ENCODE data around the gene RNF157. TPM values are rescaled to one million over a fixed set of nuclear protein-coding genes. Genes with fewer than 3 reads are reported as not detected.

RNF157 gene
- total and polyA plus RNA-seq, 10 of the 15 experiments (the other 5 are each of a cell fraction or from before 2014, with no cell fraction given), result 1.4 to 15.9 (median 9.6) TPM

GRCh38 chr17:76191896-76192295 is 48.4 kb downstream of the RNF157 start (continued):
- peak; percentile 53 to 80; a peak in 3 of 4 replicates for TF ChIP-seq EP300 (IDR thresholded peaks at IDR 0.05; ENCODE audit: borderline replicate concordance in 1 of 2, control insufficient read depth in 1 of 2, low read depth in 2 of 2, low read length in 2 of 2)
- no peak for TF ChIP-seq TCF12 (IDR thresholded peaks at IDR 0.05; ENCODE audit: low read depth, low read length)
- TF ChIP-seq IKZF2 (IDR thresholded peaks at IDR 0.05), result peak; percentile 75 to 78
- no peak for TF ChIP-seq PBX3 (IDR thresholded peaks at IDR 0.05; ENCODE audit: insufficient replicate concordance, low read depth, low read length)
- TF ChIP-seq ZBTB40 (IDR thresholded peaks at IDR 0.05; ENCODE audit: borderline replicate concordance), result no peak; the same call in 1 of the 2 replicates
- TF ChIP-seq NFIC (IDR thresholded peaks at IDR 0.05; ENCODE audit: low read depth, low read length), result peak; percentile 87
- TF ChIP-seq TBL1XR1 (IDR thresholded peaks at IDR 0.05; ENCODE audit: low read depth, low read length), result peak; percentile 55; the same call in 1 of the 2 replicates
- TF ChIP-seq GABPA (IDR thresholded peaks at IDR 0.05; ENCODE audit: low read depth), result peak; percentile 66; the same call in 1 of the 2 replicates
- TF ChIP-seq TCF7 (IDR thresholded peaks at IDR 0.05; ENCODE audit: borderline replicate concordance), result peak; percentile 79
- peak; percentile 29; the same call in 1 of the 2 replicates for TF ChIP-seq TAF1 (IDR thresholded peaks at IDR 0.05; ENCODE audit: borderline replicate concordance, low read depth, low read length)
- peak in 1 of 2 experiments; percentile 91; a peak in 2 of 4 replicates for TF ChIP-seq ETV6 (conservative IDR thresholded peaks at IDR 0.05 in 1 of 2, IDR thresholded peaks at IDR 0.05 in 1 of 2; ENCODE audit: borderline replicate concordance in 1 of 2, low read depth in 1 of 2)
- TF ChIP-seq, protein P1, sequence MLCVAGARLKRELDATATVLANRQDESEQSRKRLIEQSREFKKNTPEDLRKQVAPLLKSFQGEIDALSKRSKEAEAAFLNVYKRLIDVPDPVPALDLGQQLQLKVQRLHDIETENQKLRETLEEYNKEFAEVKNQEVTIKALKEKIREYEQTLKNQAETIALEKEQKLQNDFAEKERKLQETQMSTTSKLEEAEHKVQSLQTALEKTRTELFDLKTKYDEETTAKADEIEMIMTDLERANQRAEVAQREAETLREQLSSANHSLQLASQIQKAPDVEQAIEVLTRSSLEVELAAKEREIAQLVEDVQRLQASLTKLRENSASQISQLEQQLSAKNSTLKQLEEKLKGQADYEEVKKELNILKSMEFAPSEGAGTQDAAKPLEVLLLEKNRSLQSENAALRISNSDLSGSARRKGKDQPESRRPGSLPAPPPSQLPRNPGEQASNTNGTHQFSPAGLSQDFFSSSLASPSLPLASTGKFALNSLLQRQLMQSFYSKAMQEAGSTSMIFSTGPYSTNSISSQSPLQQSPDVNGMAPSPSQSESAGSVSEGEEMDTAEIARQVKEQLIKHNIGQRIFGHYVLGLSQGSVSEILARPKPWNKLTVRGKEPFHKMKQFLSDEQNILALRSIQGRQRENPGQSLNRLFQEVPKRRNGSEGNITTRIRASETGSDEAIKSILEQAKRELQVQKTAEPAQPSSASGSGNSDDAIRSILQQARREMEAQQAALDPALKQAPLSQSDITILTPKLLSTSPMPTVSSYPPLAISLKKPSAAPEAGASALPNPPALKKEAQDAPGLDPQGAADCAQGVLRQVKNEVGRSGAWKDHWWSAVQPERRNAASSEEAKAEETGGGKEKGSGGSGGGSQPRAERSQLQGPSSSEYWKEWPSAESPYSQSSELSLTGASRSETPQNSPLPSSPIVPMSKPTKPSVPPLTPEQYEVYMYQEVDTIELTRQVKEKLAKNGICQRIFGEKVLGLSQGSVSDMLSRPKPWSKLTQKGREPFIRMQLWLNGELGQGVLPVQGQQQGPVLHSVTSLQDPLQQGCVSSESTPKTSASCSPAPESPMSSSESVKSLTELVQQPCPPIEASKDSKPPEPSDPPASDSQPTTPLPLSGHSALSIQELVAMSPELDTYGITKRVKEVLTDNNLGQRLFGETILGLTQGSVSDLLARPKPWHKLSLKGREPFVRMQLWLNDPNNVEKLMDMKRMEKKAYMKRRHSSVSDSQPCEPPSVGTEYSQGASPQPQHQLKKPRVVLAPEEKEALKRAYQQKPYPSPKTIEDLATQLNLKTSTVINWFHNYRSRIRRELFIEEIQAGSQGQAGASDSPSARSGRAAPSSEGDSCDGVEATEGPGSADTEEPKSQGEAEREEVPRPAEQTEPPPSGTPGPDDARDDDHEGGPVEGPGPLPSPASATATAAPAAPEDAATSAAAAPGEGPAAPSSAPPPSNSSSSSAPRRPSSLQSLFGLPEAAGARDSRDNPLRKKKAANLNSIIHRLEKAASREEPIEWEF (IDR thresholded peaks at IDR 0.05; ENCODE audit: insufficient replicate concordance, low read depth, low read length), result no peak
- TF ChIP-seq, protein P2, sequence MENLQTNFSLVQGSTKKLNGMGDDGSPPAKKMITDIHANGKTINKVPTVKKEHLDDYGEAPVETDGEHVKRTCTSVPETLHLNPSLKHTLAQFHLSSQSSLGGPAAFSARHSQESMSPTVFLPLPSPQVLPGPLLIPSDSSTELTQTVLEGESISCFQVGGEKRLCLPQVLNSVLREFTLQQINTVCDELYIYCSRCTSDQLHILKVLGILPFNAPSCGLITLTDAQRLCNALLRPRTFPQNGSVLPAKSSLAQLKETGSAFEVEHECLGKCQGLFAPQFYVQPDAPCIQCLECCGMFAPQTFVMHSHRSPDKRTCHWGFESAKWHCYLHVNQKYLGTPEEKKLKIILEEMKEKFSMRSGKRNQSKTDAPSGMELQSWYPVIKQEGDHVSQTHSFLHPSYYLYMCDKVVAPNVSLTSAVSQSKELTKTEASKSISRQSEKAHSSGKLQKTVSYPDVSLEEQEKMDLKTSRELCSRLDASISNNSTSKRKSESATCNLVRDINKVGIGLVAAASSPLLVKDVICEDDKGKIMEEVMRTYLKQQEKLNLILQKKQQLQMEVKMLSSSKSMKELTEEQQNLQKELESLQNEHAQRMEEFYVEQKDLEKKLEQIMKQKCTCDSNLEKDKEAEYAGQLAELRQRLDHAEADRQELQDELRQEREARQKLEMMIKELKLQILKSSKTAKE (IDR thresholded peaks at IDR 0.05; ENCODE audit: low read depth, poor library complexity, severe bottlenecking), result peak; percentile 55
- TF ChIP-seq MEF2A (IDR thresholded peaks at IDR 0.05; ENCODE audit: insufficient read depth, low read depth, low read length), result 0 out of 2 replicates have a peak, but pooled peaks have one; percentile 52
- peak; percentile 90; the same call in 1 of the 2 replicates for TF ChIP-seq FOXM1 (IDR thresholded peaks at IDR 0.05; ENCODE audit: low read depth, low read length)
- TF ChIP-seq POLR2A (IDR thresholded peaks at IDR 0.05; ENCODE audit: low read depth, low read length), result no peak

Measured in GM12878 (cell line).